ENCODE results near the gene MECP2.
"Not testable (repeated sequence)": the region's sequence is repeated elsewhere in the genome, so short reads cannot be mapped to it uniquely, and the experiment has no call there.

The MECP2 gene

DNA sequence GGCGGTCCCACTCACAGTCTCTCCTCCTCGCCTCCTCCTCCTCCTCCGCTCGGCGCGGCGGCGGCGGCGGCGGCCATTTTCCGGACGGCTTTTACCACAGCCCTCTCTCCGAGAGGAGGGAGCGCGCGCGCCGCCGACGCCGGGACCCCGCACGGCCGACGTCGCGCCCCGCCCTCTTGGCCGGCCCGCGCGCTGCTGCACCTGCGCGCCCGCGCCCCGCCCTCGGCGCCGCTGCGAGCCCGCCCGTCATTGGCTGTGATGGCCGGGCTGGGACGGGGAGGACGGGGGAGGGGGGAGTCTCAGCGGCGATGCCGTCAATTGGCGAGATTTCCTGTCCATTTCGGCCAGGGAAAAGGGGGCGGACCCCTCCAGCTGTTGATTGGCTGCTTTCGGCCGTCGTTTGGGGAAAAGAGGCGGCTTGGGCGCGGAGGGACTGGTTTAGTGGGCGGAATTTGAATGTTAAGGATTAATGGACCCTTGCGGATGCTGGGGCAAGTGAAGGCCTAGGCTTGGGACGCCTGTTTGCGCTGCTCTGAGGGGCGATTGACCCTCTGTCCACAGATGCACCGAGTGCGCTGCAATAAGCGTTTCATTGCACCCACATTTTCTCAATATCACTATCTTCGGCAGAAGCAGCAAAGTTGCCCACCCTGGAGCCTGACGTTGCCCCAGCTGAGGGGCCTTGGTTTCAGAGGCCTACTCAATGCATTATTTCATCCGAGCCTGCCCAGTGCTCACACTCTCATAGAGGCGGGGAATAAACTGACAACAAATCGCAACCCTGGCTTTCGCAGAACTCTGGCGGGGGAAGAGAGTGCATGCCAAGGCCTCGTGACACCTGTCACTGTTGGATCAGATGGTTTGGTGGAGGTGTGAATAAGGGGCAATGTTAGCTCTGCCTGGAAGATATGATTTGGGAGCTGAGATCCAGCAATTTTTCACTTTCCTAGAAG lies at the start of gene MECP2:
Gene MECP2 (minus strand): TSS at position 129 of the 953 bp plus-strand sequence.
- peak; percentile 58 for DNase-seq (ENCODE audit: low read depth)

DNA sequence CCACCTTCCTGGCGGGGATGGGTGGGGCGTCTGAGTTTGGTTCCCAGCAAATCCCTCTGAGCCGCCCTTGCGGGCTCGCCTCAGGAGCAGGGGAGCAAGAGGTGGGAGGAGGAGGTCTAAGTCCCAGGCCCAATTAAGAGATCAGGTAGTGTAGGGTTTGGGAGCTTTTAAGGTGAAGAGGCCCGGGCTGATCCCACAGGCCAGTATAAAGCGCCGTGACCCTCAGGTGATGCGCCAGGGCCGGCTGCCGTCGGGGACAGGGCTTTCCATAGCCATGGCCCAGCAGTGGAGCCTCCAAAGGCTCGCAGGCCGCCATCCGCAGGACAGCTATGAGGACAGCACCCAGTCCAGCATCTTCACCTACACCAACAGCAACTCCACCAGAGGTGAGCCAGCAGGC lies 46.5 kb upstream of the MECP2 start, which contains the start of gene OPN1LW:
Gene OPN1LW (plus strand): TSS at position 234 of the 400 bp plus-strand sequence. CDS start 41 bp downstream, at position 275.
- not testable (repeated sequence) for DNase-seq (ENCODE audit: low read depth)

DNA sequence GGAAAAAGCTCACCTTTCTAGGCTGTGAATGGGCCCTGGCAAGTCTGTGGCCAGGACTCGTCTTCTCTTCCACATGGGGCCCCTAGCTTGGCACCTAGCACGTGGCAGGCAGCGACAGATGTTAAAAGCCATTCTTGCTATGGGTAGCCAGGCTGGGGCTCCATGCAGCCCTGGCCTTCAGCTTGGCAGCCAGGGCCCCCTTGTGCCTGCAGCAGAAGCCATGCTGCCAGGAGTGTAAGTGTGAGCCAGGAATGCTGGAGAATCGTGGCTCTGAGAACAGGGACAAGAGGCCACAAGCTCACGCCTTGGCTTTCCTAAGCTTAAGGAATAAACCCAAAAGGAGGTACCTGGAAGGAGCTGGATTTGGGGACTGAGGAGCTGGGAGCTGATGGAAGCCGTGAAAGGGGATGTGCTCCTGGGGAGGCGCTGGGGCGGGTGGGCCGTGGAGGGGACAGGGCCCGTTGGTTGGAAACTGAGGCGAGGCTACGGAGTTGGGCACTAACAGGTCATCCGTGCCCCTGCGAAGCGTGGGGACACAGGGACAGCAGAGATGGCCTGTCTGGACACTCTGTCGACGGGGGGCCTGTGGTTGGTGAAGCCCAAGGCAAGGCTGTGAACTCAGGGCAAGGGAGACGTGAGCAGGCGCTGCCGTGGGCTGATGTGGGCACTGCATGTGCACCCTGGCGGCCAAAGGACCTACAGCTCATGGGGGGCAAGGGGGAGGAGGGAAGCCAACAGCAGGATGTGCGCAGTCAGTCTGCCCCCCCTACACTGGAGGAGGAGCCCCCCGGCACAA lies 45.6 kb upstream of the MECP2 start:
- no peak for DNase-seq (ENCODE audit: low read depth)

DNA sequence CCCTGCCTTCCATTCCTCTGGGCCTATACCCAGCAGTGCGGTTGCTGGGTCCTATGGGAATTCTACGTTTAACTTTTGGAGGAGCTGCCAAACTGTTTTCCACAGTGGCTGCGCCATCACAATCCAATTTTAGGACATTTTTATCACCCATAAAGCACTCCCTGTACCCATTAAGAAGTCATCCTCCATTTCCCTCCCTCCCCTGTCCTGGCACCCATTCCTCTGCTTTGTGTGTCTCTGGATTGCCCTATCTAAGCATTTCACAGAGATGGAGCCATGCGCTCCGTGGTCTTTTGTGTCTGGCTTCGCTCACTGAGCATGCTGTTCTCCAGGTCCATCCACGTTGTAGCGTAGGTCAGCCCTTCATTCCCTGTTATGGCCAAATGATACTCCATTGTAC lies 44.9 kb upstream of the MECP2 start:
- DNase-seq (ENCODE audit: low read depth) = no peak

DNA sequence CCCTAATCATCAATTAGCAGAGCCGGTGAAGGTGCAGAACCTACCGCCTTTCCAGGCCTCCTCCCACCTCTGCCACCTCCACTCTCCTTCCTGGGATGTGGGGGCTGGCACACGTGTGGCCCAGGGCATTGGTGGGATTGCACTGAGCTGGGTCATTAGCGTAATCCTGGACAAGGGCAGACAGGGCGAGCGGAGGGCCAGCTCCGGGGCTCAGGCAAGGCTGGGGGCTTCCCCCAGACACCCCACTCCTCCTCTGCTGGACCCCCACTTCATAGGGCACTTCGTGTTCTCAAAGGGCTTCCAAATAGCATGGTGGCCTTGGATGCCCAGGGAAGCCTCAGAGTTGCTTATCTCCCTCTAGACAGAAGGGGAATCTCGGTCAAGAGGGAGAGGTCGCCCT lies 43.2 kb upstream of the MECP2 start:
- DNase-seq (ENCODE audit: low read depth) = no peak

DNA sequence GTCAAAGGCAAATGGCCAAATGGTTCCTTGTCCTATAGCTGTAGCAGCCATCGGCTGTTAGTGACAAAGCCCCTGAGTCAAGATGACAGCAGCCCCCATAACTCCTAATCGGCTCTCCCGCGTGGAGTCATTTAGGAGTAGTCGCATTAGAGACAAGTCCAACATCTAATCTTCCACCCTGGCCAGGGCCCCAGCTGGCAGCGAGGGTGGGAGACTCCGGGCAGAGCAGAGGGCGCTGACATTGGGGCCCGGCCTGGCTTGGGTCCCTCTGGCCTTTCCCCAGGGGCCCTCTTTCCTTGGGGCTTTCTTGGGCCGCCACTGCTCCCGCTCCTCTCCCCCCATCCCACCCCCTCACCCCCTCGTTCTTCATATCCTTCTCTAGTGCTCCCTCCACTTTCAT lies 42.7 kb upstream of the MECP2 start:
- DNase-seq (ENCODE audit: low read depth) = no peak

DNA sequence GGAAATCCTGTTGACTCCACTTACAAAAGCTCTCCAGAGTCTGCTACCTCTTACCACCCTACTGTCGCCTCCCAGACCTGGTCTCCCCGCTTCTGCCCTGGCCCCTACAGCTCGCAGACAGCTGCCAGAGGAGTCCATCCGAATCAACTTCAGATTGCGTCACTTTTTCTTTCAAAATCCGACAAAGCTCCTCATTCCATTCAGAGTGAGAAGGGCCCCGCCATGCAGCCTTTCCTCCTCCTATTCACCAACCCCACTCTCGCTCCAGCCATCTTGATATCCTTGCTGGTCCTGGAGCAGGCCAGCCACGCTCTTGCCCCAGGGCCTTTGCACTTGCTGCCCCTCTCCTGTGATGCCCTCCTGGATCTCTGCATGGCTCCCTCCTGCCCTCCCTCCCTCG lies 41.3 kb upstream of the MECP2 start:
- DNase-seq (ENCODE audit: low read depth) = no peak

DNA sequence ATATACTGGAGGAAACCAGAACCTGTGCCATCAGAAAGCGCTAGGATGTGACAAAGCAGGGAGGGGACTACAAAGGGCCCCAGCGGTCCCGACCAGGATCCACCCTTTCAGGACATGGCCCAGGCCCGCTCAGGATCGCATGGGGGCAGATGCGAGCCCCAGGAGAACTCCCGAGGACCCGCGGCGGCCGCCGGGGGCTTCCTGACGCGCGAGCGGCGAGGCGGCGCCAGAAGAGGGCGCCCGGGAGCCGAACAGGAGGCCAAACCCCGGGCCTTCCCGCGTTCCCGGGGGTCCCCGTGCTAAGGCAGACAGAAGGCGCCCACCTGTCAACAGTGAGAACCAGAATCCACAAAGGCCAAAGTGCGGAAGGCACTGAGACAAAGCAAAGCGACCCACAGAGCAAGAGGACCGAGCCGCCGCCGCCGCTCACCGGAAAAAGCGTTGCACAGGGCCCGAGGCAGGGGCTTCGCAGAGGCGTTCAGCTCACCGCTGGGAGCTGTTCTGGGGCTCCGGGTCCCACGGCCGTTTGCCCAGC lies 39.2 kb upstream of the MECP2 start:
- peak; percentile 2 for DNase-seq (ENCODE audit: low read depth)

DNA sequence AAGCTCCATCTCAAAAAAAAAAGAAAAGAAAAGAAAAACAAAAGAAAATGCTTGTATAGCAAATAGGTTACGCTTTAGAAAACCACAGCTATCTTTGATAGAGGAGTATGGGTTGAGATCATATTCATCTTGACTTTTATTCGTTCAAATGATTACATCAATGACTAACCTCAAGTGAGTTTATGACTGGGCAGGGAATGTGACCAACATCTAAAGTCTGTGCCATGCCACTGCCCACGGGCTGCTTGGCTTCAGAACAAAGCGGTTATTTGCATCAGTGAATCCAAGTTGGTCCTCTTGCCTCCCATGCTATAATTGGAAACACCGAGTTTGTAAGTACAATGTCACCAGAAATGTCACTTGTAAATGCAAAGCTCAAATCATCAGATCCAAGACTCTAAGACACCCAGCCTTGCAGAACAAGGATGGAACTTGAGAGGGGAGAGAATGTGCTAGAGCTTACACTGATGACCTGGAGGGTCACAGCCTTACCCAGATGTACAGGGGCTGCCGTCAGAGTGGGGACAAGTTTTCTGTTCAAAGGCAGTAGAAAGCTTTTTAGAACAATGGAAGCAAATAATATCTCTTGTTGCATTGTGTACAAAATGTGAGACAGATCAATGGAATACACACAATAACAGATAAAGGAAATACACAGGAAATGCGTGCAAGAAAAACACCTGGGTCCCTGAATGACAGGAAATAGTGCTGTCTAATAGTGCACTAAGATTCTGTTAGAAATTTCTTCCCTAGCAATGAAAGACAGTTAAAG lies 38.1 kb upstream of the MECP2 start:
- no peak for DNase-seq (ENCODE audit: low read depth)

DNA sequence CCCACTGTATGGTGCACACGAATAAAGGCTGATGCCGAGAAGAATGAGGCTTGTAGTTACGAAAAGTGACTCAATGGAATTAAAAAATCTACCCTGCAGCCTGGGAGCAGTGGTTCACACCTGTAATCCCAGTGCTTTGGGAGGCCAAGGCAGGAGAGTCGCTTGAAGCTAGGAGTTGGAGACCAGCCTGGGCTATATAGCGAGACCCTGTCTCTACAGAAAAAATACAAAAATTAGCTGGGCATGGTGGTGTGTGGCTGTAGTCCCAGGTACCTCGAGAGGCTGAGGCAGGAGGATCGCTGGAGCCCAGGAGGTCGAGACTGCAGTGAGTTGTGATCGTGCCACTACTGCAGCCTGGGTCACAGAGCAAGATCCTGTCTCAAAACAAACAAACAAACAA lies 34.8 kb upstream of the MECP2 start:
- DNase-seq (ENCODE audit: low read depth) = no peak

DNA sequence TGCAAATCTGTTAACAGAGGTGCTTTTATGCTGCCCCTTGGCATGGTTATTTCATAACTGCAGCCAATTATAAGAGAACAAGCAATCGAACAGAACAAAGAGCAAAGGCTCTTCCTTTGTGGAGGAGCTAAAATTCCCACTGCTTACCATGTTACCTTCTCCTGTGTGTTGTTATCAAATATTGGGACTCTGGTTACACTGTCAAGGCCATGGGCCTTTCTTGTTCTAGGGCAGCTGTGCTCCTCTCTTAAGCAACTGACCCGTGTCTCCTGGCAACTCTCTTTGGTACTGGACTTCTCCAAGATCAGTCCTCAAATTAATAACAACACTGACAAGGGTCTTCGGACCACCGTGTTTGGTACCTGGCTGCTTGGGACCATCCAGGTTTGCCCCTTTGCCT lies 34.4 kb upstream of the MECP2 start:
- DNase-seq (ENCODE audit: low read depth) = no peak

DNA sequence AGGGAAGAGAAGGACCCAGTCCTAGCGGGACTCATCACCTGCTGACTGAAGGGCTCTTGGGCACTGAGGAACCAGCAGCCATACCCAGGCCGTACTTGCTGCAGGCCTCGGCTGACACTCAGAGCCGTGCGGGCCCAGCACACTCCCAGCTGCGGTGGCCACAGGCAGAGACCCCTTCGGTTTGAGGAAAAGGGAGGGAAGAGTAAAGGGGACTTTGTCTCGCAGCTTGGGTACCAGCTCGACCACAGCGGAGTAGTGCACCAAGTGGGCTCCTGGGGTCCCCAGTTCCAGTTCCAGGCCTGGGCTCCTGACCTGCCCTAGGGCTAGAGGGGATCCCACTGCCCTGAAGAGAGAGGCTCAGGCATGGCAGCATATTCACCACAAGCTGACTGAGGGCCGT lies 28.6 kb upstream of the MECP2 start:
- DNase-seq (ENCODE audit: low read depth) = no peak

DNA sequence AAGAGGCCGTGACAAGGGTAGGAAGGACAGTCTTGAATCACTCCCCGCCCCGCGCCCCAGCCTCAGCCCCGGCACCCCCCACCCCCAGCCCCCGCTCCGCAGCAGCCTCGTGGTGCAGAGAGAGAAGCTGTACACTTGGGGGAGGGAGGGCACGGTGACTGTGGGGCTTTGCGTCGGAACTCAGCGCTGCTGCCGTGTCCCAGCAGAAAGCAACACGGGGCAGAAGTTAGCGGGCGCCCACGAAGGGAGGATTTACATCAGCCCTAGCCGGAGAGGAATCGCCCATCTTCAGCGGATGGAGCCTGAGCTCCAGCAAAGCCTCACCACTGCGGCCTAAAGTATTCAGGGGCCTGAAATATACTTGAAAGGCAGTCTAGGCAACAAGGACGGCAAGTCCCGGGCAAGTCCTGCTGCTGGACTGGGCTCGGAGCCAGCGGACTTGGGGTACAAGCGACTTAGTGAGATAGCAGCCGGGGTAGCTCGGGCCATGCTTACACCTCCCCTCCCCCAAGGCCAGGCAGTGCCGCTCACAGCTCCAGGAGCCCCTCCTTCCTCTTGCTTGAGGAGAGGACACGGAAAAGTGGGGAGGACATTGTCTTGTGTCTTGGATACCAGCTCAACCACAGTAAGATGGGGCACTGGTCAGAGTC lies 28.0 kb upstream of the MECP2 start:
- no peak for DNase-seq (ENCODE audit: low read depth)

DNA sequence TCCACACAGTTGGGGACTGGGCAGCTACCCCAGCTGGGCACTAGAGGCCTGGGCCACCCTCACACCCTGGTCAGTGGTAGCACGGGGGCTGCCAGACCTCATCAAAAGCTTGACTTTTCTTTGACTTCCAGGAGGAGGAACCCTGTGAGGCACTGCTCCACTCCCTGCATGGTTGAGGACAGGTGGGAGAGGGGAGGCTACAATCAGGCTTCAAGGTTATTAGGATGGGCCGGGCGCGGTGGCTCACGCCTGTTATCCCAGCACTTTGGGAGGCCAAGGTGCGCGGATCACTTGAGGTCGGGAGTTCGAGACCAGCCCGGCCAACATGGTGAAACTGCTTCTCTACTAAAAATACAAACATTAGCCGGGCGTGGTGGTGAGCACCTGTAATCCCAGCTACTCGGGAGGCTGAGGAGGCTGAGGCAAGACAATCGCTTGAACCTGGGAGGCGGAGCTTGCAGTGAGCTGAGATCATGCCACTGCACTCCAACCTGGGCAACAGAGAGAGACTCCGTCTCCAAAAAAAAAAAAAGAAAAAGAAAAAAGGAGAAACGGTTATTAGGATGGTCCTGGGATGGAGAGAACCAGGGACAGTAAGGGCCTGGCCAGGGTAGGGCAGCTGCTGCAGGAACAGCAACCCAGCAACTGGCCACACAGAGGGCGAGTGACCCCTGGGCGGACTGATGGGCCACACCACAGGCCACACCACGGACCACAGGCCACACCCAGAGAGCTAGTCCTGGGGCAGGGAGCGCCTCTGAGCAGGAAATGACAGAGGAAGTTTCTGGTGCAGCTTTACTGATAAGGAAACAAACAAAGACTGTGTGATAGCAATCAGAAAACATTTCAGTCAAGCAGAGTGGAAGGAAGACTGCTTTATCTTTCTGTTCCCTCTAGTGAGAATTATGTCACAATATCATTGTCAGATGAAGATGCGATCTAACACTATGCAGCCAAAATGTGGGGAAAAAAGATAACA lies 26.0 kb upstream of the MECP2 start:
- no peak for DNase-seq (ENCODE audit: low read depth)

DNA sequence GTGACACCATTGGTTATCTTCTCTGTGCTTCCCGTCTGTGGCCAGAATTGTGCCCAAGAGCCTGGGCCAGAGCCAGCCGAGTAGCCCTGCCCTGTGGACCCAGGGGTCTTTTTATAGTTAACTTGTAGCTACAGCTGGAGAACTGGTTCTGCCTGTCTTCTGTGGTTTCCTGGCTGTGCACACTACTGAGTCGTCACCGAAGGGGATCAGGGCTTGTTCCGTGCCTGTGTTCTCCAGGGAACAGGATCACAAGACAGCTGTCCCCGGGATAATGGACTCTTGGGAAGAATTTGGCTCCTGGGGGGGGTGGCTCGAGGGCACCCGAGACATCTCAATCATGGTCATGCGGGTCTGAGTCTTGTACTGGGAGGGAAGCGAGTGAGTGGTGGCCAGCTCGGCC lies 24.4 kb upstream of the MECP2 start:
- DNase-seq (ENCODE audit: low read depth) = no peak

DNA sequence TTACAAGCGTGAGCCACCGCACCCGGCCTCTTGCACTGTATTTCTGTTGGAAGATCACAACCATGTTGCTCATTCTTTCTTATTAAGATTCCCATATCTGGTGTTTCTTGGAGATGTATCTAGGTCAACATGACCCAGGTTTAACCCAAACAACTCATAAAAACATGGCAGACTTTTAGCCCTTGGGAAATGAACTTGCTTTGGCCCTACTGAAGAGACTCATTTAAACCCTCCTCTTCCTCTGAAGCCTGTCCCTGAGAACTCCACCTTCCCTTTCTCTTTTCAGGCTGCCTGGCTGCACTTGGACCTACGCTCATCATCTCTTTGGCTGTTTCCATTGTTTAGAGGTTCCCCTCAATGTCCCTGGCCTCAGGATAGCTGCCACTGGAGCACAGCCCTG lies 23.7 kb upstream of the MECP2 start:
- DNase-seq (ENCODE audit: low read depth) = no peak

DNA sequence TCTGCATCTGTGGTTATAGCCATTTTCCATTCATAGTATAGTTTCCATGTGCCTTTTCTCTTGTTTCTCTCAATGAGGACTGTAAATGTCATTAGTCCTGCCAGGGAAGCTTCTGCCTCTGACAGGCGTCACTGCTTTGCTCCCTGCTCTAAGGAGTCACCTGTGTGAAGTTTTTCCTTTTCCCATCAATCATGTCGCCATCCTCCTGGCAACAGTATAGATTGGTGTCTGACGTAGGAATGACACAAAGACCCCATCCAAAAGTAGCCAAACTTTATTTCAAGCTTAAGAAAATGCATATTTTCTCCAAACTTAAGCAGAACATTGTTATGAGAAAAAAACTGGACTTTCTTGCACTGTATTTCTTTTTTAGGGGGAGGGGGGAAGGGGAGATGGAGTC lies 23.1 kb upstream of the MECP2 start:
- no peak for DNase-seq (ENCODE audit: low read depth)

DNA sequence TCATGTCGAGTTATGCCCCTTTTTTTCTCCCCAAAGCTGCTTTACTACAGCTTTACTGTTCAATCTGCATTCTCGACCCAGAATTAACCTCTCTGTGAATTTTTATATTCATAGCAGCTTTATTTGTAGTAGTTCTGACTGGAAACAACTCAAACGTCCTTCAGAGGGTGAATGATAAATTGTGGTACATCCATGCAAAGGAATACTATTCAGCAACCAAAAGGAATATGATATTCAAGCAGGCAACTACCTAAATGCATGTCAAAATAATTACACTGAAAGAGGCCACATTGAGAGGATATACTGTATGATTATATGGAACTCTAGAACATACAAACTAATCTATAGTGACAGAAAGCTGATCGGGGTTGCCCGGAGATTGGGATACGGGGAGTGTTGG lies 20.0 kb upstream of the MECP2 start:
- DNase-seq (ENCODE audit: low read depth) = no peak

DNA sequence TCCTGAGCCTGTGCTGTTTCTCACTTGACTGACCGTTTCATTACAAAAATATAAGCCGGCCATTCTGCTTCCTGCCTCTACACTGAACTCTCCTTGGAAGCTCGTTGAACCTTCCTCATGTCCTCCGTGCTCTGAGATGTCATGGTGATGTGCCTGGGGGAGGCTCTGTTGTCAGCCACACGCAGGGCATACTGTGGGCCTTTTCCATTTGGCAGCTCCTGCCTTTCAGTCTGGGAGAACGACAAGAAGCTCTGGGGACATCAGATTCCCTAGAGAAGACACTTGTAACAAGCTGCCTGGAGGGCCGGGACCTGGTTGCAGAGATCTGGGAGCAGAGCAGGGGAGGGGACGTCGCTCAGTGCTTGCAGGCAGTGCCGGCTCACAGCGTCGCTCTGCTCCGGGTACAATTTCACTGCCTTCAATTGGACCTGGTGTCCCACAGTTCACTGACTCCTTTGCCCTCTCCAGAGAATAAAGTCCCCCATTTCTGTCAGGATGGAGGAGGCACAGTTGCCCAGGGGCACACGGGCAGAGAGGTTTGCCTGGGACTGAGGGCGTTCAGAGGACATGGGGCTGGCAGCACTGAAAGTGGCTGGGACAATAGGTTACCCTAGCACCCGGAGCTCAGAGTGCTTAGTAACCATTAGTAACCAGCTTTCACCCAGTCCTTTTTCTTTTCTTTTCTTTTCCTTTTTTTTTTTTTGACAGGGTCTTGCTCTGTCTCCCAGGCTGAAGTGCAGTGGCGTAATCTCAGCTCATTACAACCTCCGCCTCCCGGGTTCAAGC lies 19.1 kb upstream of the MECP2 start:
- DNase-seq (ENCODE audit: low read depth) = no peak

Measured in HS-5 (cell line).